Measurements from ENCODE around the gene SHROOM2.
"Not testable (repeated sequence)": the region's sequence is repeated elsewhere in the genome, so short reads cannot be mapped to it uniquely, and the experiment has no call there.

Gene SHROOM2

GRCh38 chrX:9797384-9798360 is 11.4 kb downstream of the SHROOM2 start:
- Histone ChIP-seq H3K27me3 (replicated peaks) (no peaks in the 10 kb centered on the region), H3K36me3 (replicated peaks) (no peaks in the 10 kb centered on the region), H3K27ac (no peak overlapping the region), H3K4me3 (ENCODE audit: low read depth, low read length) (no peak overlapping the region)
- no peak for TF ChIP-seq CTCF (IDR thresholded peaks at IDR 0.05; ENCODE audit: low read depth, low read length, missing control alignments)
- in situ Hi-C loops (cut with HindIII; ENCODE audit: low pct_ligation_motif_present, low sequenced_read_pairs), result no loop called here
- DNase-seq, result no peak

DNA sequence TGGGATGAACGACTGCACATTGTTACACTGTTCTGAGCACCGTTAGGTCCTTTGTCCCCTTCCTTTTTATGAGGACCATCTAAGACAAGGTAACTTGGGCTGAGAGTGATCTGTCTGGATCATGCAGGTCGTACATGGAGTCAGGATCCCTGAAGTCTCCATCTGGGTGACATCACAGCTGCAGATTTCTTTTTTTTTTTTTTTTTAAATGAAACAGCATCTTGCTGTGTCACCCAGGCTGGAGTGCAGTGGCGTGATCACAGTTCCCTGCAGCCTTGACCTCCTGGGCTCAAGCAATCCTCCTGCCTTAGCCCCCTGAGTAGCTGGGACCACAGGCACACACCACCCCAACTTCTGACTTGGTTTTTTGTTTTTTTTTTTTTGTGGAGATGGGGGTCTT is 16.5 kb downstream of the SHROOM2 start:
- H3K27ac ChIP-seq, result no peak overlapping the region
- in situ Hi-C loops (cut with HindIII; ENCODE audit: low pct_ligation_motif_present, low sequenced_read_pairs), result no loop called here
- TF ChIP-seq CTCF (IDR thresholded peaks at IDR 0.05; ENCODE audit: low read depth, low read length, missing control alignments), result no peak
- no peaks in the 10 kb centered on the region for H3K36me3 ChIP-seq (replicated peaks)
- no peaks in the 10 kb centered on the region for H3K27me3 ChIP-seq (replicated peaks)
- no peak overlapping the region for H3K4me3 ChIP-seq (ENCODE audit: low read depth, low read length)
- no peak for DNase-seq

DNA sequence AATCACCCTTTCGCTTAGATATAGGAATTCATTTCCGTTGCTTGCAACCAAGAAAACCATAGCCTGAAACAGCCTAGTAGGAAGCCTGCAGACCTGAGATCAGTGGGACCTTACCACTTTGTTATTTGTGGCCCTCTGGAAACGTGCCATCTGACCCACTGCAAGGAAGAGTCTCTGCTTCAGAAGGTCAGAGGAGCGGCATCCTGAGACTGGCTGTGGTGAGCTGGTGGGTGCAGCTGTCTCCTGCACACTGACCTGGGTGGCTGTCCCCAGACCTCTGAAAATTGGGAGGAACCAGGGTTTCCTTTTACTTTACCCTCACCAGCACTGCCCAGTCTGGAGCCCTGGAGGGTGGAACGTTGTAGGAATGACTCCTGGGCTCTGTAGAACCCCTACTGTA is 18.2 kb downstream of the SHROOM2 start:
- TF ChIP-seq CTCF (IDR thresholded peaks at IDR 0.05; ENCODE audit: low read depth, low read length, missing control alignments), result no peak
- no peaks in the 10 kb centered on the region for H3K27me3 ChIP-seq (replicated peaks)
- no peaks in the 10 kb centered on the region for H3K36me3 ChIP-seq (replicated peaks)
- no peak overlapping the region for H3K27ac ChIP-seq
- DNase-seq, result no peak
- H3K4me3 ChIP-seq (ENCODE audit: low read depth, low read length), result no peak overlapping the region
- in situ Hi-C loops (cut with HindIII; ENCODE audit: low pct_ligation_motif_present, low sequenced_read_pairs), result no loop called here

DNA sequence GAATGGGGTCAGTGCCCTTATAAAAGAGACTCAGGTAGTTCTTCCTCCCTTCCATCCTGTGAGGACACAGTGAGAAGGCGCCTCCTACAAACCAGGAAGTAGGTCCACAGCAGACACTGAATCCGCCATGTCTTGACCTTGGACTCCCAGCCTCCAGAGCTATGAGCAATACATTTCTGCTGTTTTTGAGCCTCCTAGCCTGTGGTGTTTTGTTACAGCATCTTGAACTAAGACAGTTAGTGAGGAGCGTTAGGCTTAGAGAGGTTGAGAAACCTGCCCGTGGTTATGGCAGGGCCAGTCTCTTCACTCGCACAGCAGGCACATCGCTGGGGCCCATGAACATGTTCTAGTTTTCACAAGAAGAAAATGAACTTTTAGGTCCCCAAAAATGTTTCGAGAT is 19.7 kb downstream of the SHROOM2 start:
- TF ChIP-seq CTCF (IDR thresholded peaks at IDR 0.05; ENCODE audit: low read depth, low read length, missing control alignments), result no peak
- in situ Hi-C loops (cut with HindIII; ENCODE audit: low pct_ligation_motif_present, low sequenced_read_pairs), result no loop called here

GRCh38 chrX:9807355-9808182 is 21.3 kb downstream of the SHROOM2 start:
- Histone ChIP-seq H3K36me3 (replicated peaks) (no peaks in the 10 kb centered on the region), H3K27ac (no peak overlapping the region), H3K27me3 (replicated peaks) (no peaks in the 10 kb centered on the region), H3K4me3 (ENCODE audit: low read depth, low read length) (no peak overlapping the region)
- DNase-seq, result no peak
- TF ChIP-seq CTCF (IDR thresholded peaks at IDR 0.05; ENCODE audit: low read depth, low read length, missing control alignments), result no peak
- in situ Hi-C loops (cut with HindIII; ENCODE audit: low pct_ligation_motif_present, low sequenced_read_pairs), result no loop called here

More for the DNA sequence above, 19.7 kb downstream of the SHROOM2 start:
- Histone ChIP-seq H3K27me3 (replicated peaks) (no peaks in the 10 kb centered on the region), H3K4me3 (ENCODE audit: low read depth, low read length) (no peak overlapping the region), H3K27ac (no peak overlapping the region), H3K36me3 (replicated peaks) (no peaks in the 10 kb centered on the region)
- DNase-seq, result no peak

DNA sequence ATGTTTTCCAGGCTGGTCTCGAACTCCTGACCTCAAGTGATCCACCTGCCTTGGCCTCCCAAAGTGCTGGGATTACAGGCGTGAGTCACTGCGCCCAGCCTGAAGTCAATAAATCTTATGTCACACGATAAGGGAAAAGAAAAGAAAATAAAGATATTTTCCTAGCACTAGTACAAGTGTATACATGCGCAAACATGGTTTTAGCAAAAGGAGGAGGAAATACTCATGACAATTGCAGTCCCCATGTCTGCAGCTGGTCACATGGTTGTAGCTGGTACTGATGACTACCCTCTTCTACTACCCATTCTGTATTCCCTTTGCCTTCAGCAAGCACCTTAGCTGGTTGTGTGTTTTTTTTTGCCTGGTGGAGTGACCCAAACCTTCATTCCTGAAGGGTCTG is 23.6 kb downstream of the SHROOM2 start:
- H3K36me3 ChIP-seq (replicated peaks); H3K27ac ChIP-seq; H3K27me3 ChIP-seq (replicated peaks); H3K4me3 ChIP-seq (ENCODE audit: low read depth, low read length); DNase-seq; in situ Hi-C loops (cut with HindIII; ENCODE audit: low pct_ligation_motif_present, low sequenced_read_pairs): not testable (repeated sequence)

DNA sequence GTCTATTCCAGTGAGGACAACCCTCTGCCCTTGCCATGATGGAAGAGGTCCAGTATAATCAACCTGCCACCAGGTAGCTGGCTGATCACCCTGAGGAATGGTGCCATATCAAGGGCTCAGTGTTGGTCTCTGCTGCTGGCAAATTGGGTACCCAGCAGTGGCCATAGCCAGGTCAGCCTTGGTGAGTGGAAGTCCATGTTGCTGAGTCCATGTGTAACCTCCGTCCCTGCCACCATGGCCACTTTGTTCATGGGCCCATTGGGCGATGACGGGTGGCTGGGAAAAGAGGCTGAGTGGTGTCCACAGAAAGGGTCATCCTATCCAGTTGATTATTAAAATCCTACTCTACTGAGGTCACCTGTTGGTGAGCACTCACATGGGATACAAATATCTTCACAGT is 24.9 kb downstream of the SHROOM2 start:
- H3K4me3 ChIP-seq (ENCODE audit: low read depth, low read length); H3K27me3 ChIP-seq (replicated peaks); in situ Hi-C loops (cut with HindIII; ENCODE audit: low pct_ligation_motif_present, low sequenced_read_pairs); H3K36me3 ChIP-seq (replicated peaks); DNase-seq; H3K27ac ChIP-seq: not testable (repeated sequence)
